CD4-positive, alpha-beta T cell treated with Interleukin-2 at 100 ng/mL for 4 hours (primary cell): ENCODE measurements around the gene PAN2.
"Not testable (repeated sequence)": the region's sequence is repeated elsewhere in the genome, so short reads cannot be mapped to it uniquely, and the experiment has no call there.

Experiments
- DNase-seq: peaks from one replicate; pipeline ENCODE4 v3.0.0-alpha.2; 2020; ENCODE audit warnings: low spot score

The PAN2 gene

DNA sequence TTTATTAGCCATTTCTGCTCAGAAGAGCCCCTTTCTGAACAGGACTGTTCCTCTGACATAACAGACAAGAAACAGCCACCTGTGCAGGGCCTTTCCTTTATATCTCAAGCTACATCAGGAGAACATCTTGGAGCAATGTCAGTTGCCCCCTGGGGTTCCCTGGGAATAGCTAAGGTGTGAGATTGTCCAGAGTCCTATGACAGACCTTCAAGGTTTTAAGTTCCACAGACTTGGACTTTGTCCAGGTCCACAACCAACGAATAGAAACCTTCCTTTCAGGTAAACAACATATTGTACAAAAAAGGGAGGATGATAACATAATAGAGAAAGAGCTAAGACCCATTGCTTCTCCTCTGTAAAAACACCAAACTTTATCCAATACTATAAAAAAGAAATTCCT lies 7.8 kb upstream of the PAN2 start:
- no peak for DNase-seq

DNA sequence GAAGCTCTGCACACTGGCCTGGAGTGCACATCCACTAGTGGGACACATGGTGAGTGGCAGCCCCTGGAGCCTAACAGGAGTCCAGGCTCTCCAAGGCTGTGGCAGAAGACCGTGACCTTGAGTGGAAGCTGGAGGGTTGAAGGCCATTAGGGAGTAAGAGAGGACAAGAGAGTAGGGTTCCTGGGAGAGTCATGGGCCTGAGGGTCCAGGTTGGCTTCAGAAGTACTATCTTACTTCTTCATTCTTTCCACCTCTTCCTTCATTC lies 5.3 kb upstream of the PAN2 start:
- no peak for DNase-seq

DNA sequence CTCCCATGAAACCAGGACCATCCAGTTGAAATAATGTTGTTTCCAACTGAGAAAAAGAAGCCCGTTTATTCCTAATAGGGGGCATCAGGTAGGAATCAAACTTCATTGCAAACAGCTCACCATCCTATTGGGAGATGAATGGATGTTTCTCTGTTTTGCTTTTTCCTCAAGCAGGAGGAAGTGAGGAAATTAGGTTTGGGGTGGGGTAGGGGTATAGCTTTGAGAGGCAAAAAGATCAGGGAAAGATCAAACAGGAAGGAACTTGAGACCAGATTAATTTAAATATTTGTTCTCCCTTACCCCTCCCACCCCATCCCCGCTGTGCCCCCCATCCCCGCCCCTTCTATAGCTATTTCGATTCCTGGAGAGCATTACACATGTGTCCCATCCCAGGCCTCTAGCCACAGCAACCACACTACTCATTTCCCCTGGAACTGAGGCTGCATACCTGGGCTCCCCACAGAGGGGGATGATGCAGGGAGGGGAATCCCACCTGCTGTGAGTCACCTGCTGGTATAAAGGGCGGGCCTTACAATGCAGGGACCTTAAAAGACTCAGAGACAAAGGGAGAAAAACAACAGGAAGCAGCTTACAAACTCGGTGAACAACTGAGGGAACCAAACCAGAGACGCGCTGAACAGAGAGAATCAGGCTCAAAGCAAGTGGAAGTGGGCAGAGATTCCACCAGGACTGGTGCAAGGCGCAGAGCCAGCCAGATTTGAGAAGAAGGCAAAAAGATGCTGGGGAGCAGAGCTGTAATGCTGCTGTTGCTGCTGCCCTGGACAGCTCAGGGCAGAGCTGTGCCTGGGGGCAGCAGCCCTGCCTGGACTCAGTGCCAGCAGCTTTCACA lies 4.7 kb upstream of the PAN2 start, which contains the start of gene IL23A:
IL23A (plus strand) TSS at position 577 of the 850 bp plus-strand sequence; CDS start at position 738, 161 bp downstream.
- peak; percentile 95 for DNase-seq

DNA sequence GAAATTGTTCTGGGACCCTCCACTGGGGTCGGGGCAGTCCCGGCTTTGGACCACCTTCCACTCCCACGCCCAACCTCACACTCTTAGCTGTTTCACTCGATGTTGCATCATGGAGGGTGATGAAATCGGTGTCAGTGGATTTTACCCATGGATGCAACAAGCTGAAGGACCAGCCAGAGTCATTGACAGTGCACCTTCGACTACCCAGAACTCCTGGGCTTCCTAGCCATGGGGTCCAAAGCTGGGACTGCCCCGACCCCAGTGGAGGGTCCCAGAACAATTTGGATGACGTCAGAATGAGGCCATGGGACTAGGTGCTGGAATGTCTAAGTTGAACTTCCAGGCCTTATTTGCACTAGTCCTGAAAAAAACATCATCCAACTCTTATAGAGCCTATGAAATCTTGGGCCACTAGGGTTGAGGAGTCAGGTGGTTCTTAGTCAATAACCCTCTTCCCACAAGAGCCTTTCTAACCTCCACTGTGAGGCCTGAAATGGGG lies 4.0 kb upstream of the PAN2 start:
- no peak for DNase-seq

DNA sequence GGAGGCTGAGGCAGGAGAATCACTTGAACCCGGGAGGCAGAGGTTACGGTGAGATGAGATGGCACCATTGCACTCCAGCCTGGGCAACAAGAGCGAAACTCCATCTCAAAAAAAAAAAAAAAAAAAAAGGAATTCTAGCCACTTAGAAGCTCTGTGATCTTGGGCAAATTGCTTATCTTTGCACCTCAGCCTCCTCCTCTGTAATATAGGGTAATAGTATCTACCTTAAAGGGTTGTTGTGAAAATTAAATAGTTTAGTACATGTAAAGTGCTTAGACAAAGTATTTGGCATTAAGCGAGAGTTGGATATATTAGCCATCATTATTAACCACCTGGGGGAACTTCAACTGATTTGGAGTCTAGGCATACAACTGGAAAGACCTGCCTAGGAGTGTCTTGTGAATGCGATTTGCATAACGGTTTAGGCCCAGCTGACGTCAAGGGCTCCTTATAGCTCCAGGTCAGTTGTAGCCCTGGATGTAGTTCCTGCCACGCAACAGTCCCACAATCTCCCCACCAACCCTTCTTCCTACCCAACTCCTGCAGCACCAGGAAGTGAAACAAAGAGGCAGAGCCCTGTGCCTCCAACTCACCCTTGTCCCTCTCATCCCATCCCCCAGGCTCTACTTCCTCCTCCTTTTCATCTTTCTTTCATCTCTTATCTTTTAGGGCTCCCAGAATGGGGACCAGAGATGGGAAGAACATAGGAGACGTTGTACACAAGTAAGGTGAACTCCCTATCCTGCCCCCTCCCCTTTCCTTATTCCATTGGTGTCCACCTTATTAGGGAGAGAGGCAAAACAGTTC lies 2.8 kb upstream of the PAN2 start:
- DNase-seq = no peak

DNA sequence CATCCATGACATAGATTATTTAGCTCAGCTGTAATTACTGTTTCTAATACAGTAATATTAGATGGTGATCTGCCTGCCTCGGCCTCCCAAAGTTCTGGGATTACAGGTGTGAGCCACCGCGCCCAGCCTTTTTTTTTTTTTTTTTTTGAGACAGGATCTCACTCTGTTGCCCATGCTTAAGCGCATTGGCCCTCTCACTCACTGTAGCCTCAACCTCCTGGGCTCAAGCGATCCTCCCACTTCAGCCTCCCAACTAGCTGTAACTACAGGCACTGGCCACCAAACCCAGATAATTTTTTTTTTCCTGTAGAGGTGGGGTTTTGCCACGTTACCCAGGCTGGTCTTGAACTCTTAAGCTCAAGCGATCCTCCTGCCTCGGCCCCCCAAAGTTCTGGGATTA lies 1.7 kb upstream of the PAN2 start:
- DNase-seq = not testable (repeated sequence)

DNA sequence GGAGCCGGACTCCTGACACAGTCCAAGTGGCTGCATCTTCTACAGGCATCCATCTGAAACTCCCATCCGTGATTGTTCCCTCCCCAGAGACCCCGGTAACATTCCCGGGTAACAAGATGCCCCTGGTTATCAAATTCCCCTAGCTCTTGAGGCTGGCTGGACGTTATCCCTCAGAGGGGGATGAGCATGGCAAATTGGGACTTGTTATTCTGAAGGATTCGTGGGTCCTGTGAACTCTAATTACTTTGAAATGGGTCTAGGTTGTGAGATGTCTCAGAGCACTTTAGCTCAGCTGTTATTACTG lies 642 bp upstream of the PAN2 start:
- DNase-seq = no peak

DNA sequence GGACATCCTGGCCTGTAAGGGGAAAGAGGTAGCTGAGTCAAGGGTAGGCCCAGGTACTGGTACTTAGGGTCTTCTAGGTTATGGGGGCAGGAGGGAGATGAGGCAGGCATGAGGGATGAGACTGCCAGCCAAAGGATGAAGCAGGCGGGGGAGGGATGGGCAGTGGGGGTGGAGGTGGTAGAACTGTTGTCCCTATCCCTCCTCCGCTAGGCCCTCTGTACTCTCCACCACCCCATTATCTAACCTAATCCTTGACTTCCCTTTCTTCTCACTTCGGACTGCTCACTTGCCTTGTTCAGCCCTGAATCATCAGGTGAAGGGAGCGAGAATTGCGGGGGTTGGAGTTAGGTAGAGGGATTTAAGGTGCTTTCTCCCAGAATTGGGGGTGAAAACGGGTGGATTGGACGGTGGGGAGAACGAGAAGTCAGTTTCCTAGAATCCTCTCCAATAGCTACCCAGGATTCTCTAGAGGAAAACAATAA lies 562 bp downstream of the PAN2 start:
- no peak for DNase-seq

DNA sequence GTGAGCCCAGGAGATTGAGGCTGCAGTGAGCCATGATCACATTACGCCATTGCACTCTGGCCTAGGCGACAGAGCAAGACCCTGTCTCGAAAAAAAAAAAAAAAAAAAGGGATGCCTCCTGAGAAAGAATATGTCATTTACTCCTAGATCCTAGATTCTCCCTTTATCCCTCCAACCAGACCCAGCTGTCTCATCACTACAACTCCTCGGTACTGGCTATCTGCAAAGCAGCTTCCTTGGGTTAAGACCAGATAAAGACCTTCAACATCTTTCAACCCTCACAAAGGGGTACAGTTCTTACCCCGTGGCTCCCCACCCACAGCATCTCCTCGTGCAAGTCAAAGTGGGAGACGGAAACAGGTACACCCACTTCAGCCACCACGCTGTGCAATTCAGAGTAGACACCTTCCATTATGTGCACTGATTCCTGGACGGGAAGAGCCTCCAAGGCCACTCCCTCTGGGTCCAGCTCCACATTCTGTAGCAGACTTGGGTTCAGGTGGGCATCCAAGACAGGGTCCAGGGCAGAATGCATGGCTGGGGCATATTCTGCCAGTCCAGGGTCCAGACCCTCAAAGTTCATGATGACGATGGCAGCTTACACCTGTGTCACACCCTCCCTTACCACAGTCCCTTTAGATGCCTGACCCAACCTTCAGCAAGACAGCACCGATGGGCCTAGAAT lies 1.1 kb downstream of the PAN2 start:
- DNase-seq = no peak

DNA sequence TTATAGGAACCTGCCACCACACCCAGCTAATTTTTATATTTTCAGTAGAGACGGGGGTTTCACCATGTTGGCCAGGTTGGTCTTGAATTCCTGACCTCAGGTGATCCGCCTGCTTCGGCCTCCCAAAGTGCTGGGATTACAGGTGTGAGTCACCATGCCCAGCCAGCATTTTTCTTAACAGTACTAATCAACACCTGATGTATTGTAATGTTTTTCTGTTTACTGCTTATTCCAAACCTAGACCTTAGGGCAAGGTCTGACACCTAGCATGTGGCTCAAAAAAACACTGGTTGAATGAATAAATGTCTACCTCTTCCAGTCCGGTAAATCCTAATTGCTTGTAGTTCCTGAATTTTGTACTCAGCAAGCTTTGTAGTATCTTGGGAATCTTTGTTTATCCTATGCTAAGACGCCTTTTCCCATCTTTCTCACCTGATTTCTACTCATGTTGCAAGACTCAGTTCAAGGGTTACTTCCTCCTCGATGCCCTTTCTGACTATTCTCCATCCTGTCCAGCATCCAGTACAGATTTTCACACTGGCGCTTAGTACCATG lies 2.8 kb downstream of the PAN2 start:
- no peak for DNase-seq

DNA sequence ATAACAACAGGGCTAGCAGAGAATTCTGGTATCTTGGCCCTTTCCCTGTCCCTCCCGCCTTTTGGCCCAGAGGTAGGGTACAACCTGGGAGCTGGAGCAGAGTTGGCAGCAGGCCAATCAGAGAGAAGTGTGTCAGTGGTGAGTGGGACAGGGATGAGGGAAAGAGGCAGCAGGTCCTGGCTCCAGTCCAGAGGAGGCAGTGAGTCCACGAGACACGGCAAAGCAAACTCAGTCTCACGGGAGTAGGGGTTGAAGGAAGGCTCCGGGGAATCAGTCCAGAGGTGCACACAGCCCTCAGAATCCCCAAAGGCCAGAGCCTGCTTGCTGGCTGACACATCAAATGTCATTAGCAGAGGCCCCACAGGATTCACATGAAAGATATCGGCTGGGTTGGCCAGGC lies 7.3 kb downstream of the PAN2 start:
- DNase-seq = no peak

DNA sequence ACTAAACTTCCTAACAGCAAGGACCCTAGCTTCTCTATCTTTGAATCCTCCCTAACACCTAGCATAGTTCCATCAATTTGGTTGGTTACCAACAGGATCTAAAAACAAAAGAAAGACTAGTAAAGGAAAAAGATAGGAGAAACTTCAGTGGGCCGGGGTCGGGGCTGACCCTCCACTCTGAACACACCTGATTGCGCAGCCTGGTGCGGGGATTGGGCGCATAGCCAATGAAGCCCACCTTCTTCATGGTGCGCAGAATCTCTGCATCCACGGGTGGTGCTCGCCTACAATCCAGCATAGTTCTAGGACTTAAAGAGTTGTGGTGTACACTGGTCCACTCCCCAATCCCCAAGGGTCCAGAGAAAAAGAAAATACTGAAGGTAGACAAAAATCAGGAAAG lies 7.7 kb downstream of the PAN2 start:
- no peak for DNase-seq

DNA sequence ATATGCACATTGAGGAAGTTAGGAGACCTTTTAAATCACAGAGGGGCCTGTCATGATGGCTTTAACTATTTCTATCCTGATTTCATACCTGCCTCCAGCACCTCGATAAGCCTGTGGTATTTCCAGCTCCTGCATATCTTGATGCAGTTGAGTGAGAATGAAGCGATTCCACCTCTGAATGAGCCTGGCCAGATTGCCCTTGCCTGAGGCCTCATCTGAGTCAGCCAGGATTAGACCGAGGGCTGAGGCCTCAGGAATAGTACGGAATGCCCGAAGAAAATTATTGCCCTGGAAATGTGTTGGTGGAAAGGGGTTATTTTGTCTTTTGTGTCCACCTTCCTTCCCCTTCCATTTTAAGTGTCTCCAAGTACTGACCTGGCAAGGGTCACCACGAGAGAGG lies 9.6 kb downstream of the PAN2 start:
- no peak for DNase-seq

DNA sequence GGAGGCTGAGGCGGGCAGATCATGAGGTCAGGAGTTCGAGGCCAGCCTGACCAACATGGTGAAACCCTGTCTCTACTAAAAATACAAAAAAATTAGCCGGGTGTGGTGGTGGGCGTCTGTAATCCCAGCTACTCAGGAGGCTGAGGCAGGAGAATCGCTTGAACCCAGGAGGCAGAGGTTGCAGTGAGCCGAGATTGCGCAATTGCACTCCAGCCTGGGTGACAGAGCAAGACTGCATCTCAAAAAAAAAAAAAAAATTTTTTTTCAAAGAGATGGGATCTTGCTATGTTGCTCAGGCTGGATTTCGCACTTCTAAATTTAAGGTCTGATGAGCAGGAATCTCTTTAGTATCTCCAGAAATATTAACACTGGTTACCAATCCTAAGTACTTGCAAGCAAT lies 12.2 kb downstream of the PAN2 start:
- not testable (repeated sequence) for DNase-seq

DNA sequence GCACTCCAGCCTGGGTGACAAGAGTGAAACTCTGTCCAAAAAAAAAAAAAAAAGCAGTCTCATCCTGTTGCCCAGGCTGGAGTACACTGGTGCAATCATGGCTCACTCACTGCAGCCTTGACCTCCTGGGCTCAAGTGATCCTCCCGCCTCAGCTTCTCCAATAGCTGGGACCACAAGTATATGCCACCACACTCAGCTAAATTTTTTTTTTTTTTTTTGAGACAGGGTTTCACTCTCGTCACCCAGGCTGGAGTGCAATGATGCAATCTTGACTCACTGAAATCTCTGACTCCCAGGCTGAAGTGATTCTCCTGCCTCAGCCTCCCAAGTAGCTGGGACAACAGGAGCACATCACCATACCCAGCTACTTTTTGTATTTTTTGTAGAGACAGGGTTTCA lies 12.8 kb downstream of the PAN2 start:
- no peak for DNase-seq

DNA sequence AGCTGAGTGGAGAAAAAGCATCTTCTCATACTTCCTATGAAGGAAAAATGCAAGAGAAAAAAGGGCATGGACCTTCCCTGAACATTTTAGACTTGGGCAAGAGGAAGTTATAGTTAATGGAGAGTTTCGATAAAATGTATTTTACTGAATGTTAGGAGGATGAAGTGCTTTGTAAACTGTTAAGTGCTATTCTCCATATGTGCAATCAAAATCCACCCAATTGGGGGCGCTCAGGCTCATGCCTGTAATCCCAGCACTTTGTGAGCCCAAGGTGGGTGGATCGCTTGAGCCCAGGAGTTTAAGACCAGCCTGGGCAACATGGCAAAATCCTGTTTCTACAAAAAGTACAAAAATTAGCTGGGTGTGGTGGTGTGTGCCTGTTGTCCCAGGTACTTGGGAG lies 16.1 kb downstream of the PAN2 start:
- no peak for DNase-seq

DNA sequence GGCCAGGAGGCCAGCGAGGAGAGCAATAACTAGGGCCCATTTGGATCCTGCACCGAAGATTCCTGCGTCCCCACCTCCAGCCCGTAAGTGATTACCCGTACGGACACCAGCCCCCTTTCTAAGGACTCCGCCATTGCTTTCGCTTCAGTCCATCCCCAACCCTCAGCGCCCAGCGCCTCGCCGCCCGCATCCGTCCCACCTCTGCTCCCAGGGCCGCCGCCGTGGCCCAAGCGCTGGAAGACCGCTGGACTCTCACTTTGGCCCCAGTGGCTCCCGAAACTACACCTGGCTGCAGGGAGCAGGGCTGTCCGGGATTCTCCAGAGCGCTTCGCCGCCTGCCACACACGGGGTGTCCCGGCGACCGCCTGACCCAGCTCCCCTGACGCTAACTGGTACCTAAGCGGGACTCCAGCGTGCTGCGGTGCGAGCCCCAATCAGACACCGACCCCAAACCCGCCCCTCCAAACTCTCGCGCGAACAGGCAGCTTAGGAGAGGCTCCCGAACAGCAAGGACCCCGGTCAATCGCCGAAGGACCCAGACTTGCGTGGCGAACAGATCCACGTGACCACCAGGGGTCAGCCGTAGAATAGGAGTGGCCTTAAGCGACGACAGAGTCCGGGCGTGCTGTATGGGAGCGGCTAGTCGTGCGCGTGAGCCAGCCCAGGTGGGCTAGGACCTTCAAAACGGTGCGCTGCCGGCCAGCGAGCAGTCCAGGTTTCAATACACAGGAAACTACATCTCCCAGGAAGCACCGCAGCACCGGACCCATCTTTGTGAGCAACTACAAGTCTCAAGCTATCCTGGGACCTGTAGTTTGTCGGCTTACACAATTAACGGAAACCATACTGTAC lies 18.0 kb downstream of the PAN2 start, which contains the start of gene CNPY2:
CNPY2 (minus strand) TSS at position 367 of the 852 bp plus-strand sequence. CDS start 771 bp downstream, outside the sequence.
- DNase-seq = peak; percentile 95

DNA sequence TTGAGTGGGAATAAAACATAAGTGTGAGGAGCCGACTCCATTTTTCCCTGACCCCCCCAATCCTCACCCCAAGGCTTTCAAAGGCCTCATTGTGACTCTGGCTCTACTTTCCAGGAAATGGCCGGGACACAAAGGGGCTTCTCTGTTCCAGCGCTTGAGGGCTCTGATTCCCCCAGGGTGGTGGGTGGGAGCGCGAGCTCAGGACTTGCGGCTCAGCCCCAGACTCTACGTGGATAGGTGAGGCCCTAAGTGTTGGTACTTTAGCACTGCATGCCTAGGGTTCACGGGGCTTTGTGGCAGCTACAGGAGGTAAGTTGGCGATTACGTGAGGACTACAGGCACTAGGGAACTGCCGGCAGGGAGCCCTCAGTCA lies 18.6 kb downstream of the PAN2 start:
- no peak for DNase-seq

DNA sequence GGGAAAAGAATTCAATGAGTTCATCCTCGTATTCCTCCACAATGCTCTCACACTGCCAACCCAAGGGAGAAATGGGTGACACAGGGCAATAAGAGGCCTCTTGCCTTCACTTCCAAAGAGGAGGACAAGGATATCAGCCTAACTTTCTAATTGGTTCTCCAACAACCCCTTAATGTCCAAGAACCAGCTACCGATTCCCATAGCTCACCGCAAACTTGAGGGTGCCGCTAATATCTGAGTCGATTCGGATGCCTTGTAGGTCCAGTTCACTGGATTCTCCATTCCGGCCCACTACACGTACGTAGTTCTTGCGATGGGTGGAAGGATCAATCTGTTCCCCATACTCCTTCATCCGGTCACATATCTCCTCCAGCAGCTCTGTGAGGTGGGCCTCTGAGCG lies 22.8 kb downstream of the PAN2 start:
- no peak for DNase-seq

DNA sequence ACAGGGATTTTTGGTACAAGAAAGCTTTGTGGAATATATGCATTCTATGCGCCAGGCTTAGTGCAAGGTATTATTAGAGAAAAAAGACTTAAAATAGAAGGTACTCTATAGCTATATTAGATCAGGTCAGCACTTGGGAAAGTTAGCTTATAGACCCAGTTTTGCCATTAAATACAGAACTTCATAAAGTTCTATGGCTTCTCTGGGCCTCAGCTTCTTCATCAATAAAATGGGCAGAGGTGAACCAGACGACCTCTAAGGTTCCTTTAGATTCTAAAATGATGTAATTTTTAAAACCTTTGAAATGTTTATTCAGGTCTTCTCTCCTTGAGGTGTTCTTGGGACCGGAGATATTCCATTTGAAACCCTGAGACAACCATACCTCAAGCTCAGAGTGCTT lies 25.1 kb downstream of the PAN2 start:
- no peak for DNase-seq

DNA sequence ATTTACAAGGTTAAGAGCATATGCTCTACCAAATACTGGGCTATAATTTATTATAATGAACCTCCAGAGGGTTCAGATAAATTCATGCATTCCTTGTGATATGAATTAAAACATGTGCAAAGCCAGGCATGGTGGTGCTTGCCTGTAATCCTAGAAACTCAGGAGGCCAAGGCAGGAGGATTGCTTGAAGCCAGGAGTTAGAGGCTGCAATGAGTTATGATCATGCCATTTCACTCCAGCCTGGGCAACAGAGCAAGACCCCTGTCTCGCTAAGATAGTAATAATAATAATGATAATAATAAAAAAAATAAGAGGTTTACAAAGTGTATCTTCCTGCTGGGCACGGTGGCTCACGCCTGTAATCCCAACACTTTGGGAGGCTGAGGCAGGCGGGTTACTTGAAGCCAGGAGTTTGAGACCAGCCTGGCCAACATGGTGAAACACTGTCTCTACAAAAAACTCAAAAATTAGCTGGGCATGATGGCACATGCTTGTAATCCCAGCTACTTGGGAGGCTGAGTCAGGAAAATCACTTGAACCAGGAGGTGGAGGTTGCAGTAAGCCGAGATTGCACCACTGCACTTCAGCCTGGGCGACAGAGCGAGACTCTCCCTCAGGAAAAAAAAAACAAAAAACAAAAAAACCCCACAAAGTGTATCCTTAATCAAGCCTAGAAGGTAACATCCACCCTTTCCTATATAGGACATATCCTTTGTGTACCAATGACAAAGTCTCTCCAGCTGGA lies 26.4 kb downstream of the PAN2 start:
- no peak for DNase-seq
